ENCODE data around the gene ASZ1.

The ASZ1 gene

GRCh38 chr7:117401293-117402002, 25.8 kb downstream of the ASZ1 start:
- DNase-seq (ENCODE audit: low spot score) = no peak

- no peak for DNase-seq (ENCODE audit: low spot score)
Observed at GRCh38 chr7:117399820-117400422, 27.4 kb downstream of the ASZ1 start.

- DNase-seq (ENCODE audit: low spot score) = no peak
Observed at GRCh38 chr7:117395743-117396142, 31.6 kb downstream of the ASZ1 start.

- no peak for DNase-seq (ENCODE audit: low spot score)
Observed at GRCh38 chr7:117393781-117394180, 33.5 kb downstream of the ASZ1 start.

- no peak for DNase-seq (ENCODE audit: low spot score)
Observed at GRCh38 chr7:117389871-117390270, 37.4 kb downstream of the ASZ1 start.

GRCh38 chr7:117386110-117386706, 41.1 kb downstream of the ASZ1 start:
- no peak for DNase-seq (ENCODE audit: low spot score)

GRCh38 chr7:117385363-117386109, 41.8 kb downstream of the ASZ1 start:
- peak; percentile 47 for DNase-seq (ENCODE audit: low spot score)

GRCh38 chr7:117384688-117385362, 42.5 kb downstream of the ASZ1 start:
- DNase-seq (ENCODE audit: low spot score) = no peak

GRCh38 chr7:117383483-117384189, 43.7 kb downstream of the ASZ1 start:
- no peak for DNase-seq (ENCODE audit: low spot score)

GRCh38 chr7:117383046-117383445, 44.2 kb downstream of the ASZ1 start:
- no peak for DNase-seq (ENCODE audit: low spot score)

- no peak for DNase-seq (ENCODE audit: low spot score)
Observed at GRCh38 chr7:117381362-117381761, 45.9 kb downstream of the ASZ1 start.

- DNase-seq (ENCODE audit: low spot score) = no peak
Observed at GRCh38 chr7:117375380-117375779, 51.9 kb downstream of the ASZ1 start.

- DNase-seq (ENCODE audit: low spot score) = no peak
Observed at GRCh38 chr7:117372073-117372472, 55.2 kb downstream of the ASZ1 start.

- DNase-seq (ENCODE audit: low spot score) = no peak
Observed at GRCh38 chr7:117364339-117365080, 62.8 kb downstream of the ASZ1 start.

GRCh38 chr7:117362294-117362888, 64.9 kb downstream of the ASZ1 start:
- no peak for DNase-seq (ENCODE audit: low spot score)

- DNase-seq (ENCODE audit: low spot score) = peak; percentile 76
Observed at GRCh38 chr7:117350027-117350426, 77.3 kb downstream of the ASZ1 start.

- no peak for DNase-seq (ENCODE audit: low spot score)
Observed at GRCh38 chr7:117349570-117349969, 77.7 kb downstream of the ASZ1 start.

- no peak for DNase-seq (ENCODE audit: low spot score)
Observed at GRCh38 chr7:117347962-117348672, 79.2 kb downstream of the ASZ1 start.

GRCh38 chr7:117347480-117347879, 79.8 kb downstream of the ASZ1 start:
- DNase-seq (ENCODE audit: low spot score) = no peak

- no peak for DNase-seq (ENCODE audit: low spot score)
Observed at GRCh38 chr7:117346161-117346560, 81.1 kb downstream of the ASZ1 start.

Measured in Ammon's horn (tissue), 1 donor.